HEK293T (cell line): Measurements from ENCODE around the gene PKLR.

Experiments
- CTCF ChIA-PET: fragments of 350-600 bp; formaldehyde crosslinking; extraction: SDS; loops from one replicate; lab custom pipeline; 2021; ENCODE audit warnings: antibody characterized with exemption, inconsistent platforms; lab: Yijun Ruan, JAX
- POLR2A ChIA-PET: fragments of 350-600 bp; formaldehyde crosslinking; extraction: SDS; loops from one replicate; lab custom pipeline; 2020; ENCODE audit warnings: antibody characterized with exemption, inconsistent platforms; lab: Yijun Ruan, JAX
- DNase-seq: peaks from one replicate; pipeline ENCODE4 v3.0.0; 2012; ENCODE audit warnings: mixed read lengths; ENCODE audit errors: extremely low spot score
- ARNT ChIP-seq: fragments of 450-650 bp; IDR thresholded peaks from 2 replicates; pipeline ENCODE4 v1.6.1; 2017; ENCODE audit warnings: mild to moderate bottlenecking
- BHLHE40 ChIP-seq: fragments of 450-650 bp; IDR thresholded peaks from 2 replicates; pipeline ENCODE4 v1.6.1; 2016; ENCODE audit warnings: mild to moderate bottlenecking, moderate library complexity, borderline replicate concordance
- CTBP1 ChIP-seq: fragments of 450-650 bp; IDR thresholded peaks from 2 replicates; pipeline ENCODE4 v1.6.1; 2016; ENCODE audit warnings: borderline replicate concordance
- ELF4 ChIP-seq: fragments of 450-650 bp; IDR thresholded peaks from 2 replicates; pipeline ENCODE4 v1.6.1; 2017; ENCODE audit warnings: antibody characterized with exemption
- FOXA1 ChIP-seq: fragments of 450-650 bp; IDR thresholded peaks from 2 replicates; pipeline ENCODE4 v1.6.1; 2016; ENCODE audit warnings: mild to moderate bottlenecking
- FOXK2 ChIP-seq: fragments of 450-650 bp; IDR thresholded peaks from 2 replicates; pipeline ENCODE4 v1.6.1; 2016; ENCODE audit warnings: mild to moderate bottlenecking
- FOXM1 ChIP-seq: fragments of 450-650 bp; IDR thresholded peaks from 2 replicates; pipeline ENCODE4 v1.6.1; 2017; ENCODE audit warnings: mild to moderate bottlenecking, borderline replicate concordance
- HDGF ChIP-seq: fragments of 450-650 bp; IDR thresholded peaks from 2 replicates; pipeline ENCODE4 v1.6.1; 2017; ENCODE audit warnings: antibody characterized with exemption, borderline replicate concordance
- L3MBTL2 ChIP-seq: fragments of 450-650 bp; conservative IDR thresholded peaks from 2 replicates; pipeline ENCODE4 v1.6.1; 2016; ENCODE audit warnings: mild to moderate bottlenecking
- LEF1 ChIP-seq: fragments of 450-650 bp; IDR thresholded peaks from 2 replicates; pipeline ENCODE4 v1.6.1; 2017; ENCODE audit warnings: mild to moderate bottlenecking, borderline replicate concordance
- NFRKB ChIP-seq: fragments of 450-650 bp; IDR thresholded peaks from 2 replicates; pipeline ENCODE4 v1.6.1; 2016; ENCODE audit warnings: mild to moderate bottlenecking, moderate library complexity
- PKNOX1 ChIP-seq: fragments of 450-650 bp; IDR thresholded peaks from 2 replicates; pipeline ENCODE4 v1.6.1; 2016
- SP1 ChIP-seq: fragments of 450-650 bp; IDR thresholded peaks from 2 replicates; pipeline ENCODE4 v1.6.1; 2017
- SUZ12 ChIP-seq: fragments of 450-650 bp; IDR thresholded peaks from 2 replicates; pipeline ENCODE4 v1.6.1; 2016; ENCODE audit warnings: mild to moderate bottlenecking
- TARDBP ChIP-seq: fragments of 450-650 bp; IDR thresholded peaks from 2 replicates; pipeline ENCODE4 v1.6.1; 2016
- ZNF384 ChIP-seq: fragments of 450-650 bp; IDR thresholded peaks from 2 replicates; pipeline ENCODE4 v1.6.1; 2016

The PKLR gene

GRCh38 chr1:155261493-155261851 is 39.8 kb downstream of the PKLR start:
- ChIA-PET POLR2A (interaction anchor here (0.7 to 2.9 kb wide), 13 partner anchors 10 to 88 kb away, joined by 3 to 37 read pairs (median 3); partner anchors contain the start of genes CLK2, FDPS, KRTCAP2 and PKLR), CTCF (interaction anchor here (1.8 to 2.7 kb wide), 2 partner anchors 11 to 14 kb away, joined by 5 to 13 read pairs; no protein-coding TSS in a partner anchor)
- TF ChIP-seq HDGF: 0 out of 2 replicates have a peak, but pooled peaks have one; percentile 35
- TF ChIP-seq ELF4: no peak
- no peak for DNase-seq

GRCh38 chr1:155260276-155260675 is 41.0 kb downstream of the PKLR start:
- POLR2A ChIA-PET: interaction anchor here (0.7 to 2.9 kb wide), 3 partner anchors 13 to 60 kb away, joined by 3 to 18 read pairs (median 3); partner anchors contain the start of genes CLK2 and RUSC1
- DNase-seq: no peak
- CTCF ChIA-PET: interaction anchor here (1.8 to 2.7 kb wide), 2 partner anchors 9 to 12 kb away, joined by 5 to 13 read pairs; no protein-coding TSS in a partner anchor
- TF ChIP-seq FOXK2 (no peak), FOXA1 (no peak), L3MBTL2 (no peak), LEF1 (no peak), NFRKB (no peak), FOXM1 (no peak), ARNT (no peak), TARDBP (no peak), HDGF (no peak), SP1 (no peak), ELF4 (no peak), SUZ12 (no peak), PKNOX1 (no peak), ZNF384 (no peak), CTBP1 (no peak), BHLHE40 (no peak)

DNA sequence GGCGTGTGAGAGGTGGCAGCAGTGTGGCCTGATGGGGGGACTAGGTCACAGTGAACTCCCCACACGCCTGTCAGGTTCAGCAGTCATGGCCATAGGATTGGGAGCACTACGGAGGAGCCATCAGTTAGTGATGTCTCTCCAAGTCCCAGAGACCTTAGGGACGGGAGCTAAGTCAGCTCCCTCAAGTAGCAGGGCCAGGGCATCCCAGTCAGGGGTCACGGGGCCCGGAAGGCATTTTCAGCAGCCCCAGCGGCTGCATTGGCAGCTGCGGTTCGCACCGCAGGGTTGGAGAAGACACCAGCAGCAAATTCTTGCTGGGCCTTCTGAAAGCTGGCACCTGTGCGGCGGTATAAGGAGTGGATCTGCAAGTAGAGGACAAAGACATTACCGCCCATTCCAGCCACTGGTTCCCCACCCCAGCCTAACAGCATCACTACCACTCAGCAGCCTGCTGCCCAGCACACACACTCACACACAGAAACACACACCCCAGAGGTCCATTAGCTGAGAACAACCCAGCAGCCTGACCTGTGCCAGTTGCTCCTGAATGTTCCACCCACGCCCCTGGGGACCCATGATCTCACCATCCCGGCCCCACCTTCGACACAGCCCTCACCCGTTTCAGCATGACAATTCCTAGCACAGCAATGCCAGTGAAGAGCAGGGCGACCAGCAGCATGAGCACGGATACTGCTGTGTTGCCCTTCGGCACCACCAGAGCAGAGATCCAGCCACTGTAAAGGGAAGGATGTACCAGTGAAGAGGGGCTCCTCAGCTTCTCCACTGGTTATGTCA is 45.0 kb downstream of the PKLR start:
- no peak for TF ChIP-seq NFRKB
- TF ChIP-seq L3MBTL2: no peak
- TF ChIP-seq SUZ12: no peak
- no peak for TF ChIP-seq PKNOX1
- no peak for TF ChIP-seq LEF1
- 0 out of 2 replicates have a peak, but pooled peaks have one; percentile 19 for TF ChIP-seq HDGF
- TF ChIP-seq ZNF384: no peak
- TF ChIP-seq FOXA1: no peak
- POLR2A ChIA-PET: interaction anchor here (1.1 to 4.1 kb wide), 6 partner anchors 10 to 67 kb away, joined by 4 to 35 read pairs (median 18); partner anchors contain the start of gene CLK2
- CTCF ChIA-PET: no interaction called here
- no peak for DNase-seq

- peak; percentile 92 for DNase-seq
- POLR2A ChIA-PET: interaction anchor here (1.0 to 4.1 kb wide), 7 partner anchors 11 to 68 kb away, joined by 3 to 35 read pairs (median 14); partner anchors contain the start of genes CLK2 and FDPS
- TF ChIP-seq NFRKB (no peak), TARDBP (no peak), ZNF384 (no peak), ARNT (no peak), FOXM1 (no peak), LEF1 (no peak), SP1 (no peak), FOXA1 (no peak), FOXK2 (no peak), PKNOX1 (no peak), SUZ12 (no peak), ELF4 (no peak), L3MBTL2 (no peak), HDGF (no peak; the same call in 1 of the 2 replicates), BHLHE40 (no peak), CTBP1 (no peak)
- CTCF ChIA-PET: interaction anchor here (0.6 kb wide), 1 partner anchor 15 kb away, joined by 6 read pairs; no protein-coding TSS in a partner anchor
Measured at GRCh38 chr1:155255243-155256007, 45.8 kb downstream of the PKLR start, which contains the start of gene ENTREP3. Gene ENTREP3 (minus strand): TSS chr1:155255483. CDS start chr1:155254877, 606 bp downstream.

DNA sequence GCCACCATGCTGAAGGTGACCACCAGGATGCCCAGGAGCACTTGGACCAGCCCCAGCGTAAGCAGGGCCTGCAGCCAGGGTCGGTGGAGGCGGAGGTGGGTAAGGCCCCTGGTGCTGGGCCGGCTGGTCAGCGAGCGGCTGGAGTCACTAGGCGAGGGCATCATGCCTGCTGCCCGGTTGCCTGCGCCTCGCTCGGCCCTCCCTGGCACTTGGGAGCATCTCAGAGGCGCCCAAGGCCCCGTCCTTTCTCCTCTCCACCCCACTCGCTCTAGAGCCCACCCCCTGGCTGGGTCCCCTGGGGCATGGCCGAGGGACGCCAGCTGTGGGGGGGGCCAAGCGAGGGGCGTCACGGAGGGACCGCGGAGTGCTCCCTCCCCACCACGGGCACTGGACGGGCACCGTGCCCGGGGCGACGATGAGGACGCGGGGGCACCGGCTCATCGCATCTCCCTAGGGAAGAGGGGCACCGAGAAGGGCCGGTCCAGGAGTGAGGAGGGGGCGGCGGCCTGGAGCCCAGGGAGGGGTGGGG is 46.5 kb downstream of the PKLR start:
- CTCF ChIA-PET: interaction anchor here (0.6 kb wide), 2 partner anchors 15 to 70 kb away, joined by 3 to 6 read pairs; no protein-coding TSS in a partner anchor
- DNase-seq: no peak
- TF ChIP-seq NFRKB (no peak), HDGF (no peak)
- POLR2A ChIA-PET: interaction anchor here (1.0 to 4.1 kb wide), 7 partner anchors 10 to 69 kb away, joined by 3 to 35 read pairs (median 14); partner anchors contain the start of genes CLK2 and FDPS
